SHP77 treated with DMSO at 0.1 percent for 48 hours (cell line): ENCODE measurements around the gene TFEB.

Experiments
- DNase-seq: peaks from one replicate; lab custom pipeline; 2025; lab: John Stamatoyannopoulos, UW

The TFEB gene

GRCh38 chr6:41705996-41706835, 29.2 kb downstream of the TFEB start:
- peak; percentile 61 for DNase-seq

GRCh38 chr6:41705311-41705995, 30.0 kb downstream of the TFEB start:
- no peak for DNase-seq

- no peak for DNase-seq
These were observed 30.6 kb downstream of the TFEB start for GRCh38 chr6:41704656-41705310.

- no peak for DNase-seq
These were observed 31.4 kb downstream of the TFEB start for GRCh38 chr6:41704028-41704427.

GRCh38 chr6:41702771-41703494, 32.5 kb downstream of the TFEB start:
- no peak for DNase-seq

- no peak for DNase-seq
These were observed 33.2 kb downstream of the TFEB start for GRCh38 chr6:41702089-41702745.

- DNase-seq = no peak
These were observed 34.7 kb downstream of the TFEB start for GRCh38 chr6:41700463-41701347.

- no peak for DNase-seq
These were observed 36.3 kb downstream of the TFEB start for GRCh38 chr6:41699063-41699462.

- DNase-seq = no peak
These were observed 37.3 kb downstream of the TFEB start for GRCh38 chr6:41697861-41698781.

GRCh38 chr6:41696788-41697187, 38.6 kb downstream of the TFEB start:
- DNase-seq = no peak

- DNase-seq = no peak
These were observed 39.6 kb downstream of the TFEB start for GRCh38 chr6:41695825-41696224.

GRCh38 chr6:41694815-41695526, 40.4 kb downstream of the TFEB start:
- no peak for DNase-seq

GRCh38 chr6:41693281-41694240, 41.8 kb downstream of the TFEB start:
- DNase-seq = no peak

- no peak for DNase-seq
These were observed 42.7 kb downstream of the TFEB start for GRCh38 chr6:41692730-41693129.

GRCh38 chr6:41692080-41692675, 43.2 kb downstream of the TFEB start:
- no peak for DNase-seq

- DNase-seq = no peak
These were observed 43.9 kb downstream of the TFEB start for GRCh38 chr6:41691426-41692079.
